GM18502 (cell line): ENCODE measurements around the gene KCNIP1.

Experiments
- ATAC-seq: cut with Tn5 transposase; IDR thresholded peaks from one replicate; pipeline ENCODE4 v1.9.1; 2021; ENCODE audit warnings: mild to moderate bottlenecking; ENCODE audit not compliant: unreplicated experiment, poor library complexity

KCNIP1 gene

DNA sequence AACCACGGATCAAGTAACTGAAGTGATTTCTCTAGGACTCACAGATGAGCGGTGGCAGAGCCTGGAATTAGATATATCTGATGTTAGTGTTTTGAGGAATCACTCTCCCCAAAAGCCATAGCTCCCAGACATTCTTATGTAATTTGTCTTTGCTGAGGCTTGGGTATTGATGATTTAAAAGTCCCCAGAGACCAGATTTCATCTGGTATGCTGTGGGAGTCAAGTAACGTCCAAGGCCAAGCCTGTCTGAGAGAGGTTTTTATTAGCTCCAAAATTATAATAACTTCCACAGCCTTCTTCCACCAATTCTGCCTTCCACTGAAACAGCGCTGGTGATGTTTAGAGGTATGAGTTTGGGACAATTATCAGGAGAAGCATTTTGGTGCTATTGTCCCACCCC lies 21.3 kb upstream of the KCNIP1 start:
- no peak for ATAC-seq

DNA sequence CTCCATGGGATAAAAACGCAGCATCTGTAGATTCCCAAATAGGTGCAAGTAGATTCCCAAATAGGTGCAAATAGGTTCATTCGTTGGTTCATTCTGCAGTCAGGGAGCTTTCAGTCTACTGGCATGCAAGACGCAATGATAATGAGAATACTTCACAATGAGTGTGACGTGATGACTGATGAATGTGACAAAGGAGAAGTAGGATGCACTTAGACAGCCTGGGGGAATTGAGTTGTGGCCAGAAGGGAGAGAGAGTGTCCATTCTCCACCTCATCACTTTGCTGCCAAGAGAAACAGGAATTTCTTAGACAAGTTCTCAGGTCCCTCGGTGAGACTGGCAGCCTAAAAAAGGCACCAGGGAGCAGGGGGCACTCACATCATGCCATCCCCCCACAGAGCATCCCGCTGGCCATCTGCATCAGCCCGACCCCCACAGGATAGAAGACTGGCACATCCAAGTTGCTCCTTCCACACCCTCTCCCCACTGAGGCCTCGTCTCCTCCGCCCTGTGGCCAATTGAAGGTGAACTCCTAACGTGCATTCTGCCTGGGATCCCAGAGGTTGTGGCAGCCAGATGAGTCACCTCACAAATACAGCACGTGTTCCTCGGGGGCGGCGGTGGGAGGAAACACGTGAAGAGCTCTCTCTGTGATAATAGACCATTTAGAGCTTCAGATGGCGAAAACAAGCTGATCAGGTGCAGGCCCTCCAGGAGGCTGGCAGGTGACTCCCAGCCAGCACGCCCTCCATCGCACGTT lies 19.9 kb upstream of the KCNIP1 start:
- no peak for ATAC-seq

DNA sequence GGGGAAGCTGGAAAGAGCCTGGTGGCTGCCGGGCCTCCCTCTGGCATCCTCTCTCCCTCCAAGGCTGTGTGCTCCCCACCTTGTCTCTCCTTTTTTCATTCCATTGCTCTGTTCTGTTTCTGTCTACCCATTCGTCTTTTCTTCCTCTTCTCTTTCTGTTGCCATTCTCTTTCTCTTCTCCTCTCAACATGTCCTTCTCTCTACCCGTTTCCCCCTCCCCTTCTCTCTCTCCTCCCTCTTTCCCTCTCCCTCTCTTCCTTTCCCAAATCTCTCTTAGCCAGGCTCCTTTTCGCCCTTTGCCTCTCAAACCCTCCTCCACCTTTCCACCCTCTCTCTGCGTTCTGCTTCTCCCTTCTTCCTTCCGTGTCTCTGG lies 19.4 kb upstream of the KCNIP1 start:
- ATAC-seq: no peak

GRCh38 chr5:170484847-170485615 lies 18.8 kb upstream of the KCNIP1 start:
- no peak for ATAC-seq

DNA sequence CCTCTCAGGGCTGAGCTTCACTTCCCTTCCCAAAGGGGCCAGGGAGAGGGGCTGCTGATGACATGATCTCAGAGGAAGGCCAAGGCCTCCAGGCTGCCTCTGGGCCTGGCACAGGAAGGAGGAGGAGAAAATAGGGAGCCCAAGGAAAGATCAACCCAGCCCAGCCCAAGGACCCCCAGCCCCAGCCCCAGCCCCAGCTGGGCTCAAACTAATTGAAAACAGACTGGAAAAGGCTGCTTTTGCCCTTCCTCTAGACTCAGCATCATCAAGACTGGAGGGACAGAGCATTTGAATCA lies 18.3 kb upstream of the KCNIP1 start:
- no peak for ATAC-seq

- ATAC-seq: no peak
Measured at GRCh38 chr5:170486371-170486770, 17.4 kb upstream of the KCNIP1 start.

DNA sequence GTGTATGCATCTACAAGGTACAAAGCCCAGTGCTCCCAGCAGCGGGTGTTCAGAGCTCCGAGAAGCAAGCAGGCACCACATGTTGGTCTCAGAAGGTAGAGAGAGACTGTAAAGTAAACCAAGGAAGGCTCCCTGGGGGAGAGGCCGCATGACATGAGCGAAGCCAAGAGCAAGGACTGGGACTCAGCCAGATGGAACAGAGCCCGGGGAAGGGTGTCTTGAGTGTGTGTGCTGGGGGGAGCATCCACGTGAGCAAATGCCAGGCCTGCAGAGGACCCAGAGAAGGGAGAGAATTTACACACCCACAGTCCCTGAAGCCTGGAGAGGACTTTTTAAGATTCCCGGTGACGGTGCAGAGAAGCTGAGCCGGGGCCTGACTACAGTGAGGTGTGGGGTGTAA lies 15.2 kb upstream of the KCNIP1 start:
- no peak for ATAC-seq

- no peak for ATAC-seq
Measured at GRCh38 chr5:170489199-170489598, 14.6 kb upstream of the KCNIP1 start.

GRCh38 chr5:170490381-170490780 lies 13.4 kb upstream of the KCNIP1 start:
- no peak for ATAC-seq

- ATAC-seq: no peak
Measured at GRCh38 chr5:170491479-170491878, 12.3 kb upstream of the KCNIP1 start.

GRCh38 chr5:170493028-170493820 lies 10.6 kb upstream of the KCNIP1 start:
- ATAC-seq: no peak

DNA sequence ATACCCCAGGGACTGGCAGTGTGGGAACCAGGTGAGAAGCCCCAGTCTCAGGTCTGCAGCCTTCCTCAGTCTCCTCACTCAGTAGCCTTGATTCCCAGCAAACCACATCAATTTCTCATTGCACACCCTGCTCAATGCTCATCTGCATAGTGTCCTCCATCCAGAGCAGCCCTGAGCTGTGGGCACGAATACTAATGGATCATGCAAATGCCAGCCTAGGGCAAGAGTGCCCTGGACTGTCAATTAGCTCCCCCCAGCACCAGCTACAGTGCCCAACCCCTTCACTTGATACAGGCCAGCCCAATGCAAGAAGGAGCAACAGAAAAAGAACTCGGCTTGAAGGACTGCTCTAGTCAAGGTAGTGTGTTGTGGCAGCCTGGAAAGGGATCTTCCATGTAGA lies 9.8 kb upstream of the KCNIP1 start:
- no peak for ATAC-seq

GRCh38 chr5:170495825-170496661 lies 7.8 kb upstream of the KCNIP1 start:
- no peak for ATAC-seq

- ATAC-seq: no peak
Measured at GRCh38 chr5:170496662-170497028, 7.2 kb upstream of the KCNIP1 start.

DNA sequence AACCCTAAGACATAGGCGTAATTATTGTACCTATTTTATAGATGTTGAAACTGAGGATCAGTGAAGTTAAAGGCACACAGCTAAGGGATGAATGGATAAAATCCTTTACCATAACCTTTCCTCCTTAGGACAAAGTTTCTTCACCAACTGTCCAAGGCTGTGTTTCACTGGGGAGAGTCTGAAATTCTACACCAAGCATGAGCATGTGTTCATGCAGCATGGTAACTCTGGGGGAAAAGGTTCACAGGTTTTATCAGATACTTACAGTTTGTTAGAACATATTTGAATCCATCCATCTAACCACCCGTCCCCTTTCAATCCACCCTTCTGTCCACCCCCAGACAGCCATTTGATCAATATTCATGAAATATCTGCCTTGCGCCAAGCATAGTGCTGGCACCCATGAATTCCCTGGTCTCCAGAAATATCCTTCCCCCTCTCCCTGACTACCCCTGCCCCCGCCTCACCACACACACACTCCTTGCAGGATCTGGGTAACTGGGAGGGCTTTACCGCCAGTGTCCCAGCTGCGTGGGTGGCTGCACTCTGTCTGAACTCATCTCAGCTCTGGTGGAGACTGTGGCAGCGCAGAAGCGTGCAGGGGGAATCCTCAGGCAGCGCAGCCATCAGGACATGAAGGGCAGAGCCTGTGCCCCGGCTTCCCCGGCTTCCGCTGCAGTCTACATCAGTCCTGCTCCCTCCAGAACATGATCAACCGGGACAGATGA lies 6.3 kb upstream of the KCNIP1 start:
- no peak for ATAC-seq

DNA sequence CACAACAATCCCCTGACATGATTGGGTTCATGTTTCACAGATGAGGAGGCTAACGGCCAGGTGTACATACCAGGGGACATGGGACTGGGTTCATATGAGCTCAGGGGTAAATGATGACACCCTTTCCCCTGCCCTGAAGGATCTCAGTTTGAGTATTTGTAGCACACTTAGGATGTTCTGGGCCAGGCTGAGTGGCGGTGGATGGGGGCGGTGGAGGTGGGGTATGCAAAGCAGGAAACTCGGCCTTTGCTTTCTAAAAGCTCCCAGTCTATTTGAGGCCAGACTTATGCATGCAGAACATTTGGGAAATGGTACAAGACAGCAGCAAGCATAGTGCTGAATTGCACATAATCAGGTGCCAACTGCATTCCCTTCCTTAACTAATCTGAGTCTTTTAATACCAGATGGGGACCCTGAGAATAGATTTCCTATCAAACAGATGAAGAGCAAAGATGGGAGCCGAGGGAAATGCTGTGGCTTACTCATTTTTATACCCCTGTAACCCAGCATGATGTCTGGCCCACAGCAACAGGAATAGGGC lies 4.9 kb upstream of the KCNIP1 start:
- ATAC-seq: no peak

DNA sequence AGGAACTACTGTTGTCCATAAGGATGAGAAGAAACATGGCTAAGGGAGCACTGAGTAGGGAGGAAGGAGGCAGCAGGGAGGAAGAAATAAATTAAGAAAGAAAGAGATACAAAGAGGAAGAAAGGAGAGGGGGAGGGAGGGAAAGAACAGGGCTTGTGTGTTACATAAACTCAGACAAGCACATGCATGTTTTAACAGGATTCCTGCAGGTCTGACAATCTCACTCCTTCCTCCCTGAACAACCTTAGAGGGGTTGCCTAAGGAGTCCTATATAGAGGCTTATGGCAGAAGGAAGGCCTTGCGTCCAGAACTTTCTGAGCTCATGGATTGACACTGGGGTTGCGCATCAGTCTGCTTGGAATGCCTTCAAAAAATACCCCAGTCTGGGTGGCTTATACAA lies 4.2 kb upstream of the KCNIP1 start:
- no peak for ATAC-seq

- no peak for ATAC-seq
Measured at GRCh38 chr5:170501361-170501760, 2.5 kb upstream of the KCNIP1 start.

DNA sequence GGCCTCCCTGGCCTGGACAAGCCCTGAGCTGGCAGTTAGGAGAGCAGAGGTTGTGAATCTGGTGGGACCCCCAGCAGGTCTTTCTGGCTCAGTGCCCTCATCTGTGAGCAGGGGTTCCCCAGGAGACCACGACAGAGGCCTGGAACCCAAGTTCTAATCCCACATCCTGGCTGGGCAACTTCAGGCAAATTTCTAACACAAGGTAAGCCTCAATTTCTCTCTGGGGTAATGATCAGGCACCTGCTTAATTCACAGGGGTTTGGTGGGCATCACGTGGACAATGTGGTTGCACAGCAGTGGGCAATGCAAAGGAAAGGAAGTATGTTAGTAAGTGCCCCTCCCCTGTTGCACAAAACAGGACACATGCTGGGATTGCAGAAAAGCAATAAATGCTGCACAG lies 1.9 kb upstream of the KCNIP1 start:
- ATAC-seq: no peak
